ENCODE measurements around the gene ECT2.
"Not testable (repeated sequence)": the region's sequence is repeated elsewhere in the genome, so short reads cannot be mapped to it uniquely, and the experiment has no call there.

Gene ECT2

GRCh38 chr3:172750368-172751174 lies at the start of gene ECT2:
TSS of gene ECT2 (plus strand) at chr3:172750726. CDS start at chr3:172754531, 3,805 bp downstream.
- peak; percentile 98 for DNase-seq (ENCODE audit: low spot score)

DNA sequence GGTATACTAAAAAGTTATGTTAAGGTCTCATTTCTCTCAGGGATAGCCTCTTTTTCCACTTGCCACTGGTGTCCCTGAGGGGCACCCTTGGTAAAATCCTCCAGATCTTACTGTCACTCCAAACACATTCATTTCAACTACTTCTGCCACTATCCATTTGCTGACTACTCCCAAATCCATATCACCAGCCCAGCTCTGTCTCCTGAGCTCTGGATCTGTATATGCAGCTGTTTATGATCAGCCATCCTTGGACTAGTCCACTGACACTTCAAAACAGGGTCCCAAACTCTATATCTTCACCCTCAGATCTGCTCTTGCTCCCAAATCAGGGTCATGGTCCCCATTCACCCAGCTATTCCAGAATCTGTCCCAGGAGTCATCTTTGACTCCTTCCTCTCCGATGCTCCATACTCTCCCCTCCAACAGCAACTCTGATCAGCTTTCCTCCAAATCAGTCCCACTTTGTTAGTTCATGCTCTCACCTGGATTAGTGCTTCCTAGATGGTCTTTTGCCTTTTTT lies 49.5 kb upstream of the ECT2 start:
- no peak for DNase-seq (ENCODE audit: low spot score)

GRCh38 chr3:172701751-172702150 lies 48.8 kb upstream of the ECT2 start:
- DNase-seq (ENCODE audit: low spot score), result no peak

DNA sequence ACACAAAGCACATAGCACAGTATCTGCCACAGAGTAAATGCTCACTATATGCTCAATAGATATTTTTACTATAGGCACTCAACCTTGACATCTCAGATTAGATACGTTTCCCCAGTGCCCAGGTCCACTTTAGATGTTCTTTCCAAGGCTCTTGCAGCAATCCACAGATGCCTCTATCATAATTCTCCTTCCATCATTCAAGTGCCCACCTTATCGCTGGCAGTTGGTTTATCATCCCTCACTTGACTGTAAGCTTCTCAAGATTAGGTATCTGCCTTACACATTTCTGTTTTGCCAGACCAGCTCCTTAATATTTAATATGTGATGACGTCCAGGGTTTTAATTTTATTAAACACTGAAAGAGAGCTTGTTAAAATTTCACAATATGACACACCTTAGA lies 48.3 kb upstream of the ECT2 start:
- DNase-seq (ENCODE audit: low spot score), result no peak

DNA sequence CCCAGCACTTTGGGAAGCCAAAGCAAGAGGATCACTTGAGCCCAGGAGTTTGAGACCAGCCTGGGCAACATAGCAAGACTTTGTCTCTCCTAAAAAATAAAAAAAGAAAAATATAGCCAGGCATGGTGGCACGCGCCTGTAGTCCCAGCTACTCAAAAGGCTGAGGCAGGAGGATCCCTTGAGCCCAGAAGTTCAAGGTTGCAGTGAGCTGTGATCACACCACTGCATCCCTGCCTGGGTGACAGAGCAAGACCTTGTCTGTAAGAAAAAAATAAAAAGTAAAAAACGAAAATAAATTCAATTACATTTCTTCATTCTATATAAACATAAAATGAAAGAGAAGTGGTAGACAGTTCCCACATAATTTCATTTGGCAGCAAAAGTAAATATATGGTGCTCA lies 47.8 kb upstream of the ECT2 start:
- not testable (repeated sequence) for DNase-seq (ENCODE audit: low spot score)

- no peak for DNase-seq (ENCODE audit: low spot score)
Measured at GRCh38 chr3:172704001-172704400, 46.5 kb upstream of the ECT2 start.

DNA sequence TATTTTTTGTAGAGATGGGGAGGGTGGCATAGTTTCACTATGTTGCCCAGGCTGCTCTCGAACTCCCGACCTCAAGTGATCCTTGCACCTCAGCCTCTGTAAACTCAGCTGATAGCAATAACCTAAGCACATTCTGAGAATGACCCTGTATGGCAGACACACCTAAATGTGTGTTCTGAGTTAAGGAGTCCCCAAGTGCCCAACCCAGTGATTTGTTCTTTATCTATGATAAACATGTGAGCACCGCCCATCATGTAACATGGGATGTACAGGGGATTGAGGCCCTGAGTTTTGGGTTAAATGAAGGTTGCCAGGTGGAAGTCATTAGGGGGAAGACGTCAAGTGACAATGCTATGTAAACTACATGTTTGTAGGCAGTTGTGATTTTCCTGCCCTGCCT lies 45.4 kb upstream of the ECT2 start:
- DNase-seq (ENCODE audit: low spot score), result no peak

DNA sequence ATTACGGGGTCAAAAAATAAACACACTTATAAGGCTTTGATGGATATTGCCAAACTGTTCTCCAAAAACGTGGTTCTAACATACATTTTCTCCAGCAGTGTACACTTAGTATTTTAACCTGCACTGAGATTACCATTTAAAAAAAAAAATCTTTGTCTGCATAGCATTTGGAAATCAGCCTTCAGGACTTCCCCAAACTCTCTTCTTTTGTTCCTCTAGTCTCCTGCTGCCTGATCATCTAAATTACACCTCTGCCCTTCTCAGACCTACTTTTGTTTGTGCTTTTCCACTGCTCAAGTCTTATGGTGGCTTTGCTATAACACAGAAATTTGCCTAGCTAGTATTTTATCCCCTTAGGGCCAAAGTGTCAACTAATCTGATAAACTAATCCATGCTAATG lies 43.5 kb upstream of the ECT2 start:
- no peak for DNase-seq (ENCODE audit: low spot score)

- DNase-seq (ENCODE audit: low spot score), result no peak
Measured at GRCh38 chr3:172707967-172708366, 42.6 kb upstream of the ECT2 start.

- no peak for DNase-seq (ENCODE audit: low spot score)
Measured at GRCh38 chr3:172708921-172709773, 41.4 kb upstream of the ECT2 start.

DNA sequence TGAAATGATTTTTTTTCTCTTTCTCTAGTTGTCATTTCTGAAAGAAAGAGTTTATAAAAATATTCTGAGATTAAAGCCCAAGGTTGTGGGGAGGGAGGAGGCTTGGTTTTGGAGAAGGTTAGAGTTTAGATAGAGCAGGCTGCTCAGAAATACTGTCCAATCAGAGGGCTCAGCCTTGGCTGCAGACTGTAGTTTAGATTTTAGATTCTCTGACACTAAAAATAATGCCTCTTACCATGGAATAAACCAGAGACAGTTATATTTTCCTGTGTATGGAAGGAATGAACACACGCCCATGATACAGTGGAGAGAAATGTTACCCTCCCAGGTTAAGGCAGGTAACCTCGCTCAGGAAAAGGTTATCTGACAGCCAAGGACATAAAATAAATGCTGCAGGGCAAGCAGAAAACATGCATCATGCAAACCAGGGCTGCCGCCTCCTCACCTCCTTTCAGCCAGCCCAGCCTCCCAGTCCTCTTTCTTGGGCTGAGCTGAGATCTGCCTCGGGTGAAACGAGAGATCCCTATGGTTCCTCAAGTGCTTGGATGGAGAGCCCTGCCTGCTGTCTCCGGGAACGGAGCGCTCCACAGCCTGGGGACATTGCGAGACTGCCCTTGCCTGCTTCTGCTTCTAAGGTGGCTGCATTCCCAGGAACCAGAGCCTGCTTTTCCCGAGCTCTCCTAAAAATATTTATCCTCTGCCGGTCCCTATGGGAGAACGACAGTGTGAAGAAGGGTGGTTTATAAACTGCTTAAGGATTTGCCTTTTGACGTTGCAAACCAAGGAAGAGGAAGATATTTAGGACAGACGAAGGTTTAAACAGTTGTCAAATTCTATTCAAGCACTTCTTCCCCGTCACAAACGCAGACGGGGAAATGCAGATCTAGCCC lies 40.5 kb upstream of the ECT2 start:
- peak; percentile 17 for DNase-seq (ENCODE audit: low spot score)

- DNase-seq (ENCODE audit: low spot score), result peak; percentile 88
Measured at GRCh38 chr3:172710664-172711453, 39.7 kb upstream of the ECT2 start, which contains the start of gene NCEH1. TSS of gene NCEH1 (minus strand) at chr3:172711067. CDS start at chr3:172710984, 83 bp downstream.

DNA sequence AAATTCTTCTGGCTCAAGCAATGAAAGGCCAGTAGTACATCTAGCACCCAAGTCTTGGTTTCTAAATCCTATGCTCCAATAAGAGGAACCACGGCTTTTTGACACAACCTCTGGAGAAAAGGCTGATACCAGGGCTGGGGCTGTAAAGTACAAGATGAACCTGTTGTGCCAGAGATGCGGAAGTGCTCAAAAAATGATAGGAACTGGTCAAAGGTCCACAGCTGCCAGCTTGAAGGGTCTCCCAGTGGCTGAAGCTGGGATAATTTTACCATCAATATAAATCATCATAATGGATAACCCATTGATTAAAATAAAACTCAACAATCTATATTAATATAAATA lies 39.1 kb upstream of the ECT2 start:
- DNase-seq (ENCODE audit: low spot score), result peak; percentile 21

DNA sequence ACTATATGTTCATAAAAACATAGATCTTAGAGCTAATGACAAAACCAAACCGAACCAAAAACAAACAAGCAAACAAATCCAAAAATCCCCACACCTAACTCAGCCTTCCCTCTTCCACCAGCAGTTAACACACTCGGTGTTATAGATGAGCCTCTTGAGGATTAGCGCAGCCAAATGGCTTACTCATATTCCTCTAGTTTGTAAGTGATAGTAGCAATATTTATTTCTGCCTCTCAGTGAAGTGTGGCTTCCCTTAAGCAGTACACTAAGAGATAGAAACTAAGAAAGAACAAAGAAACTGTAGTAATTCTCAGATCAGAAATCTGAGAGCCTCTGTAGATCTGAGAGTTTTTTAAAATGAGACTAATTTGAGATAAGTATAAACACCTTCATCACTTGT lies 37.2 kb upstream of the ECT2 start:
- DNase-seq (ENCODE audit: low spot score), result no peak

GRCh38 chr3:172716476-172716875 lies 34.0 kb upstream of the ECT2 start:
- no peak for DNase-seq (ENCODE audit: low spot score)

DNA sequence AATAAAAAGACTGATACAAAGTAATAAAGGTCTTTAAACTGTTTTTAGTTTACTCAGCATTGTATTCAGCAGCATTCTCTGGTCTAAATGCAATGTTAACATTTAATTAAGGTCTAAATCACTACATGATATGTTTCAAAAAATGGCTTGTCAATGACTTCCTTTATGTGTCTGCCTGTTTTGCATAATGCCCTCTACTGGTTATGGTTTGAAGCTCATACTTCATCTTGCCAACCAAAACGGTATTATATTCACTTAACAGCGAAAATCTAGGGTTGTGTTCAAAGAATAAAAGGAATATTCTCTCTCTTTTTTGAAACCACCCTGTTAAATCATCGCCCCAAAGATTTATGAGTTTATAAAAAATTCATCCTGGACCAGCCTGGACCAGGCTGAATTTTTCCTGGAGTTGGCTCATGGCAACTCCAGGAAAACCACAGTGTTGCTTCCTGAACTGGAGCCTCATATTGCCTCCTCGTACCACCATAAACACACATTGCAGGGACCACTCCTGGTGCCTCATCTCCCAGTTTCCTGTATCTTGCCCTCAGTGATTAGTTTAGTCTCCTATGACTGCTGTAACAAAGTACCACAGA lies 32.9 kb upstream of the ECT2 start:
- no peak for DNase-seq (ENCODE audit: low spot score)

DNA sequence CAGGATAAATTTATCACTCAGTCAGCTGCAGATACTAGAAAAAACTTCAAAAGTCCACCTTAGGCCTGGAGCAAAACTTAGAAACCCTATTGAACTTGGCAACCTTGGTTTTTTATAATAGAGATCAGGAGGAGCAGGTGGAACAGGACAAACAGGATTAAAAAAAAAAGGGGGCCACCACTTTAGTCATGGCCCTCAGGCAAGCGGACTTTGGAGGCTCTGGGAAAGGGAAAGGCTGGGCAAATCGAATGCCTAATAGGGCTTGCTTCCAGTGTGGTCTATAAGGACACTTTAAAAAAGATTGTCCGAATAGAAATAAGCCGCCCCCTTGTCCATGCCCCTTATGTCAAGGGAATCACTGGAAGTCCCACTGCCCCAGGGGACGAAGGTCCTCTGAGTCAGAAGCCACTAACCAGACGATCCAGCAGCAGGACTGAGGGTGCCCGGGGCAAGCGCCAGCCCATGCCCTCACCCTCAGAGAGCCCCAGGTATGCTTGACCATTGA lies 27.9 kb upstream of the ECT2 start:
- DNase-seq (ENCODE audit: low spot score), result not testable (repeated sequence)

DNA sequence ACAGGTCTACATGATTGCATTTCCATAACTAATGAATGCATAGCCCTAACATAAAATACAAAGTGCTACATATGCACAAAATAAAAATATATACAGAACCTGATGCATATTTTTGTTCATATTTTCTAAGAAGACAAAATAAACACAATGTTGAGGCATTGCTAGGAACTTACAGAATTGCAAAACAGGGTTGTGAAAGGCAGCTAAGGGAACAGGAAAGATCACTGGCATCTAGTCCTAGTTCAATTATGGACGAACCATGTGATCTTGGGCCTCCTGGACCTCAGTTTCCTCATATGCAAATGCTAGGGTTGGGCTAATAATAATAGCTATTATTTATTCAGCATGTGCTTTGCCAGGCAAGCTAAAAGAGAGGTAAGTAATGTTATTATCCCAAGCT lies 24.1 kb upstream of the ECT2 start:
- DNase-seq (ENCODE audit: low spot score), result no peak

- DNase-seq (ENCODE audit: low spot score), result no peak
Measured at GRCh38 chr3:172735014-172735413, 15.5 kb upstream of the ECT2 start.

- DNase-seq (ENCODE audit: low spot score), result no peak
Measured at GRCh38 chr3:172739462-172739861, 11.1 kb upstream of the ECT2 start.

- DNase-seq (ENCODE audit: low spot score), result no peak
Measured at GRCh38 chr3:172746475-172746874, 4.1 kb upstream of the ECT2 start.

Data from germinal center (tissue), 1 donor.